Progenitor cell of endocrine pancreas (in vitro differentiated cells): Measurements from ENCODE around the gene PTPRK. TPM values are rescaled to one million over a fixed set of nuclear protein-coding genes. Genes with fewer than 3 reads are reported as not detected.

Source experiments
- DNase-seq: peaks from one replicate; pipeline ENCODE4 v3.0.0; 2021; ENCODE audit warnings: low spot score; ENCODE audit not compliant: unreplicated experiment
- H3K27ac Mint-ChIP-seq: 2 replicates; pipeline ENCODE4 v1.8.0; 2021; ENCODE audit warnings: mild to moderate bottlenecking, moderate library complexity, mixed read lengths
- H3K27me3 Mint-ChIP-seq: 2 replicates; pipeline ENCODE4 v1.8.0; 2021; ENCODE audit warnings: mixed read lengths
- H3K36me3 Mint-ChIP-seq: 2 replicates; pipeline ENCODE4 v1.8.0; 2022; ENCODE audit warnings: mixed read lengths; ENCODE audit not compliant: insufficient read depth
- H3K4me1 Mint-ChIP-seq: 2 replicates; pipeline ENCODE4 v1.8.0; 2021; ENCODE audit warnings: low read depth, mixed read lengths
- H3K4me3 Mint-ChIP-seq: 2 replicates; pipeline ENCODE4 v1.8.0; 2021; ENCODE audit warnings: low read depth, mild to moderate bottlenecking, moderate library complexity, mixed read lengths
- H3K9me3 Mint-ChIP-seq: 2 replicates; pipeline ENCODE4 v1.8.0; 2021; ENCODE audit warnings: low read depth, mixed read lengths
- CTCF ChIP-seq: fragments of 200-600 bp; sonication (generic); IDR thresholded peaks from one replicate; pipeline ENCODE4 v1.5.0; 2021; ENCODE audit warnings: antibody characterized with exemption, mild to moderate bottlenecking; ENCODE audit not compliant: unreplicated experiment
- total RNA-seq: library from RNA; stranded (reverse); gene quantifications from 2 replicates; pipeline ENCODE4 v1.2.1, GENCODE V29; 2021

Gene PTPRK
- total RNA-seq, 1 donor from 2014 or later: 86.2 TPM

- Mint-ChIP-seq H3K4me3 (no peak overlapping the region), H3K27me3 (no peaks in the 10 kb centered on the region), H3K4me1 (peaks cover 43% of the 10 kb centered on the region), H3K27ac (no peak overlapping the region), H3K9me3 (no peaks in the 10 kb centered on the region), H3K36me3 (no peaks in the 10 kb centered on the region)
- DNase-seq: no peak
- peak; percentile 38 for TF ChIP-seq CTCF
Measured at GRCh38 chr6:128516514-128516898, 3.9 kb downstream of the PTPRK start.

GRCh38 chr6:128515550-128516513 is 4.6 kb downstream of the PTPRK start:
- H3K27me3 Mint-ChIP-seq: no peaks in the 10 kb centered on the region
- H3K27ac Mint-ChIP-seq: peak overlapping the region; percentile 30
- TF ChIP-seq CTCF: no peak
- no peak for DNase-seq
- H3K4me1 Mint-ChIP-seq: peaks cover 47% of the 10 kb centered on the region
- H3K9me3 Mint-ChIP-seq: no peaks in the 10 kb centered on the region
- no peak overlapping the region for H3K4me3 Mint-ChIP-seq
- no peaks in the 10 kb centered on the region for H3K36me3 Mint-ChIP-seq

GRCh38 chr6:128513878-128514277 is 6.5 kb downstream of the PTPRK start:
- no peaks in the 10 kb centered on the region for H3K36me3 Mint-ChIP-seq
- no peak for DNase-seq
- no peak for TF ChIP-seq CTCF
- no peak overlapping the region for H3K27ac Mint-ChIP-seq
- H3K4me1 Mint-ChIP-seq: peaks cover 55% of the 10 kb centered on the region
- H3K27me3 Mint-ChIP-seq: no peaks in the 10 kb centered on the region
- no peak overlapping the region for H3K4me3 Mint-ChIP-seq
- H3K9me3 Mint-ChIP-seq: no peaks in the 10 kb centered on the region

GRCh38 chr6:128512296-128512695 is 8.1 kb downstream of the PTPRK start:
- Mint-ChIP-seq H3K27me3 (no peaks in the 10 kb centered on the region), H3K36me3 (no peaks in the 10 kb centered on the region), H3K9me3 (no peaks in the 10 kb centered on the region), H3K4me1 (peaks cover 54% of the 10 kb centered on the region), H3K27ac (no peak overlapping the region), H3K4me3 (no peak overlapping the region)
- no peak for TF ChIP-seq CTCF
- DNase-seq: no peak

GRCh38 chr6:128511506-128511905 is 8.9 kb downstream of the PTPRK start:
- no peak overlapping the region for H3K4me3 Mint-ChIP-seq
- H3K27ac Mint-ChIP-seq: peak overlapping the region; percentile 54
- peaks cover 53% of the 10 kb centered on the region for H3K4me1 Mint-ChIP-seq
- no peaks in the 10 kb centered on the region for H3K36me3 Mint-ChIP-seq
- H3K27me3 Mint-ChIP-seq: no peaks in the 10 kb centered on the region
- TF ChIP-seq CTCF: no peak
- no peak for DNase-seq
- H3K9me3 Mint-ChIP-seq: no peaks in the 10 kb centered on the region
